Vagina (tissue), 2 donors: ENCODE measurements around the gene SLU7. TPM values are rescaled to one million over a fixed set of nuclear protein-coding genes. Genes with fewer than 3 reads are reported as not detected.

Source experiments
- DNase-seq, 2 donors: peaks; one replicate each; pipeline ENCODE4 v3.0.0-alpha.2; 2017; ENCODE audit errors: extremely low spot score in 2 of 2
- H3K27ac ChIP-seq: fragments of 200-600 bp; sonication (generic); one replicate; pipeline ENCODE4 v1.5.1; 2019
- H3K27me3 ChIP-seq: fragments of 200-600 bp; sonication (generic); one replicate; pipeline ENCODE4 v1.5.1; 2019
- H3K36me3 ChIP-seq, 2 donors: fragments of 200-600 bp; sonication (generic); one replicate each; pipeline ENCODE4 v1.5.1; 2017 to 2019
- H3K4me1 ChIP-seq: fragments of 200-600 bp; sonication (generic); one replicate; pipeline ENCODE4 v1.5.1; 2019
- H3K4me3 ChIP-seq, 2 donors: fragments of 200-600 bp; sonication (generic); 1 replicate in 1 of 2; 2 replicates in 1 of 2; pipeline ENCODE4 v1.5.1; 2016 to 2019
- H3K9me3 ChIP-seq: fragments of 200-600 bp; sonication (generic); one replicate; pipeline ENCODE4 v1.5.1; 2019
- CTCF ChIP-seq, 3 experiments: fragments of 450-650 bp in 2 of 3; fragments of 200-600 bp in 1 of 3; sonication (generic) in 1 of 3; IDR thresholded peaks; one replicate each; pipeline ENCODE4 v1.5.1; 2017 to 2019; ENCODE audit warnings: antibody characterized with exemption in 3 of 3, mild to moderate bottlenecking in 2 of 3, moderate library complexity in 2 of 3
- POLR2A ChIP-seq, 2 donors: fragments of 450-650 bp; IDR thresholded peaks; one replicate each; pipeline ENCODE4 v1.6.1; 2017; ENCODE audit warnings: antibody characterized with exemption in 2 of 2, mild to moderate bottlenecking in 2 of 2, moderate library complexity in 2 of 2
- POLR2AphosphoS5 ChIP-seq, 2 donors: sonication (generic); formaldehyde crosslinking; IDR thresholded peaks; one replicate each; pipeline ENCODE4 v1.9.0; 2017; ENCODE audit warnings: antibody characterized with exemption in 2 of 2, mild to moderate bottlenecking in 2 of 2, low read depth in 1 of 2; ENCODE audit not compliant: insufficient read depth in 1 of 2
- intact Hi-C: fragments of 100-400 bp; cut with DNase I; formaldehyde crosslinking; loops from one replicate; pipeline ENCODE4 v1.15.1; 2023
- total RNA-seq: library from RNA; depleted of rRNA; stranded (reverse); fragments of >200 nt; gene quantifications from one replicate; pipeline ENCODE4 v1.2.3, GENCODE V29; 2016

SLU7 gene
- total RNA-seq, 1 donor from 2014 or later: 24.3 TPM

- Histone ChIP-seq H3K27ac (no peak overlapping the region), H3K4me1 (peaks cover 15% of the 10 kb centered on the region), H3K36me3 (no peaks in the 10 kb centered on the region), H3K9me3 (no peaks in the 10 kb centered on the region), H3K4me3 (no peak overlapping the region), H3K27me3 (no peaks in the 10 kb centered on the region)
- no peak for TF ChIP-seq POLR2A (IDR thresholded peaks at IDR 0.05)
- TF ChIP-seq POLR2AphosphoS5 (IDR thresholded peaks at IDR 0.05; ENCODE audit: insufficient read depth in 1 of 2, low read depth in 1 of 2): no peak
- TF ChIP-seq CTCF (IDR thresholded peaks at IDR 0.05): no peak
- intact Hi-C loops: no loop called here
- DNase-seq: no peak
Measured at GRCh38 chr5:160464466-160464797, 45.6 kb upstream of the SLU7 start.

GRCh38 chr5:160463740-160464465 lies 45.0 kb upstream of the SLU7 start:
- Histone ChIP-seq H3K4me3 (no peak overlapping the region), H3K4me1 (peaks cover 15% of the 10 kb centered on the region), H3K9me3 (no peaks in the 10 kb centered on the region), H3K27ac (no peak overlapping the region), H3K36me3 (no peaks in the 10 kb centered on the region), H3K27me3 (no peaks in the 10 kb centered on the region)
- intact Hi-C loops: no loop called here
- no peak for DNase-seq
- TF ChIP-seq POLR2A (IDR thresholded peaks at IDR 0.05) (no peak), POLR2AphosphoS5 (IDR thresholded peaks at IDR 0.05; ENCODE audit: insufficient read depth in 1 of 2, low read depth in 1 of 2) (no peak), CTCF (IDR thresholded peaks at IDR 0.05) (no peak)

- H3K4me1 ChIP-seq: peaks cover 14% of the 10 kb centered on the region
- no peaks in the 10 kb centered on the region for H3K27me3 ChIP-seq
- intact Hi-C loops: no loop called here
- H3K4me3 ChIP-seq: no peak overlapping the region
- H3K27ac ChIP-seq: no peak overlapping the region
- no peak for DNase-seq
- H3K36me3 ChIP-seq: no peaks in the 10 kb centered on the region
- H3K9me3 ChIP-seq: no peaks in the 10 kb centered on the region
- TF ChIP-seq POLR2A (IDR thresholded peaks at IDR 0.05) (no peak), CTCF (IDR thresholded peaks at IDR 0.05) (no peak), POLR2AphosphoS5 (IDR thresholded peaks at IDR 0.05; ENCODE audit: insufficient read depth in 1 of 2, low read depth in 1 of 2) (no peak)
Measured at GRCh38 chr5:160463227-160463626, 44.3 kb upstream of the SLU7 start.

- Histone ChIP-seq H3K27ac (no peak overlapping the region), H3K4me1 (peaks cover 3% of the 10 kb centered on the region), H3K27me3 (no peaks in the 10 kb centered on the region), H3K36me3 (no peaks in the 10 kb centered on the region), H3K4me3 (no peak overlapping the region), H3K9me3 (no peaks in the 10 kb centered on the region)
- TF ChIP-seq POLR2AphosphoS5 (IDR thresholded peaks at IDR 0.05; ENCODE audit: insufficient read depth in 1 of 2, low read depth in 1 of 2) (no peak), CTCF (IDR thresholded peaks at IDR 0.05) (no peak), POLR2A (IDR thresholded peaks at IDR 0.05) (no peak)
- intact Hi-C loops: no loop called here
- DNase-seq: no peak
Measured at GRCh38 chr5:160462167-160462566, 43.3 kb upstream of the SLU7 start.

- DNase-seq: no peak
- H3K9me3 ChIP-seq: no peaks in the 10 kb centered on the region
- TF ChIP-seq POLR2A (IDR thresholded peaks at IDR 0.05) (no peak), CTCF (IDR thresholded peaks at IDR 0.05) (no peak)
- H3K4me3 ChIP-seq: no peak overlapping the region
- H3K27ac ChIP-seq: no peak overlapping the region
- no peaks in the 10 kb centered on the region for H3K27me3 ChIP-seq
- H3K4me1 ChIP-seq: no peaks in the 10 kb centered on the region
- no peaks in the 10 kb centered on the region for H3K36me3 ChIP-seq
- intact Hi-C loops: no loop called here
Measured at GRCh38 chr5:160461378-160461777, 42.5 kb upstream of the SLU7 start.
